GM23338 (cell line): ENCODE data around the gene GNS. TPM values are rescaled to one million over a fixed set of nuclear protein-coding genes. Genes with fewer than 3 reads are reported as not detected.
"Not testable (repeated sequence)": the region's sequence is repeated elsewhere in the genome, so short reads cannot be mapped to it uniquely, and the experiment has no call there.

Experiments used
- ATAC-seq: fragments of 200-7000 bp; cut with Tn5 transposase; 3 replicates; pipeline ENCODE4 v1.9.1; 2020
- DNase-seq: peaks from one replicate; pipeline ENCODE4 v3.0.0-alpha.2; 2015; ENCODE audit warnings: low spot score
- H2AFZ ChIP-seq: fragments of 200-600 bp; sonication (generic); 2 replicates; pipeline ENCODE4 v1.8.0; 2016; ENCODE audit warnings: antibody characterized with exemption, mild to moderate bottlenecking, moderate library complexity
- H3F3A ChIP-seq: fragments of 200-600 bp; sonication (generic); replicated peaks from 2 replicates; pipeline ENCODE4 v1.8.0; 2017; ENCODE audit warnings: antibody characterized with exemption, mixed run types, low read depth
- H3K27ac ChIP-seq: fragments of 200-600 bp; sonication (generic); 2 replicates; pipeline ENCODE4 v1.6.1; 2016; ENCODE audit warnings: low read depth
- H3K27me3 ChIP-seq: fragments of 200-600 bp; sonication (generic); 2 replicates; pipeline ENCODE4 v1.8.0; 2016; ENCODE audit warnings: mild to moderate bottlenecking, mixed run types, moderate library complexity; ENCODE audit not compliant: insufficient read depth
- H3K36me3 ChIP-seq: fragments of 200-600 bp; sonication (generic); 2 replicates; pipeline ENCODE4 v1.8.0; 2016; ENCODE audit warnings: mild to moderate bottlenecking; ENCODE audit not compliant: insufficient read depth
- H3K4me1 ChIP-seq: fragments of 200-600 bp; sonication (generic); 2 replicates; pipeline ENCODE4 v1.8.0; 2016; ENCODE audit warnings: mild to moderate bottlenecking, moderate library complexity; ENCODE audit not compliant: insufficient read depth
- H3K4me2 ChIP-seq: fragments of 200-600 bp; sonication (generic); 2 replicates; pipeline ENCODE4 v1.7.1; 2017; ENCODE audit warnings: mixed run types
- H3K4me3 ChIP-seq: fragments of 200-600 bp; sonication (generic); 2 replicates; pipeline ENCODE4 v1.6.1; 2016; ENCODE audit warnings: mixed run types
- H3K79me2 ChIP-seq: fragments of 200-600 bp; sonication (generic); replicated peaks from 2 replicates; pipeline ENCODE4 v1.8.0; 2017; ENCODE audit warnings: mild to moderate bottlenecking; ENCODE audit not compliant: insufficient read depth
- H3K9me2 ChIP-seq: fragments of 200-600 bp; sonication (generic); 2 replicates; pipeline ENCODE4 v1.8.0; 2017; ENCODE audit not compliant: insufficient read depth
- H4K20me1 ChIP-seq: fragments of 200-600 bp; sonication (generic); replicated peaks from 2 replicates; pipeline ENCODE4 v1.8.0; 2017; ENCODE audit warnings: mild to moderate bottlenecking; ENCODE audit not compliant: insufficient read depth
- H3K27ac Mint-ChIP-seq: 2 replicates; pipeline ENCODE4 v1.8.0; 2020; ENCODE audit warnings: inconsistent platforms, mild to moderate bottlenecking, moderate library complexity, mixed read lengths
- H3K27me3 Mint-ChIP-seq: 3 replicates; pipeline ENCODE4 v1.8.0; 2022; ENCODE audit warnings: low read depth, mild to moderate bottlenecking, moderate library complexity, mixed read lengths, inconsistent platforms; ENCODE audit not compliant: insufficient read depth, poor library complexity
- H3K36me3 Mint-ChIP-seq: 3 replicates; pipeline ENCODE4 v1.8.0; 2021; ENCODE audit warnings: low read depth, mild to moderate bottlenecking, inconsistent platforms, moderate library complexity, mixed read lengths
- H3K4me1 Mint-ChIP-seq: 3 replicates; pipeline ENCODE4 v1.8.0; 2020; ENCODE audit warnings: mild to moderate bottlenecking, inconsistent platforms, mixed read lengths
- H3K4me3 Mint-ChIP-seq: 3 replicates; pipeline ENCODE4 v1.8.0; 2021; ENCODE audit warnings: moderate library complexity, mild to moderate bottlenecking, inconsistent platforms, mixed read lengths
- H3K9me3 Mint-ChIP-seq: 3 replicates; pipeline ENCODE4 v1.8.0; 2020; ENCODE audit warnings: moderate library complexity, mild to moderate bottlenecking, inconsistent platforms, mixed read lengths
- ETS1 ChIP-seq: IDR thresholded peaks from 2 replicates; pipeline ENCODE4 v1.6.1; 2016; ENCODE audit warnings: antibody characterized with exemption
- EZH2 ChIP-seq: fragments of 200-600 bp; sonication (generic); IDR thresholded peaks from one replicate; pipeline ENCODE4 v1.8.0; 2017; ENCODE audit warnings: antibody characterized with exemption, mild to moderate bottlenecking, low read depth; ENCODE audit not compliant: unreplicated experiment
- REST ChIP-seq: IDR thresholded peaks from one replicate; pipeline ENCODE4 v1.6.1; 2018; ENCODE audit warnings: antibody characterized with exemption; ENCODE audit not compliant: unreplicated experiment
- ZNF114 ChIP-seq: fragments of 250-450 bp; sonication (Bioruptor Pico); IDR thresholded peaks from 2 replicates; pipeline ENCODE4 v1.5.0; 2020; ENCODE audit warnings: mild to moderate bottlenecking, moderate library complexity
- ZNF331 ChIP-seq: fragments of 250-450 bp; sonication (Bioruptor Pico); IDR thresholded peaks from 2 replicates; pipeline ENCODE4 v1.5.0; 2020; ENCODE audit warnings: low read depth, mild to moderate bottlenecking, moderate library complexity
- polyA plus RNA-seq: library from polyadenylated mRNA; unstranded; fragments of >200 nt; fragmentation: Nextera tagmentation; extraction: Ambion mirVana; gene quantifications from 2 replicates; pipeline ENCODE4 v1.2.1, GENCODE V29; 2016
- total RNA-seq: library from RNA; depleted of rRNA; stranded (reverse); fragments of >200 nt; shearing (Covaris generic); gene quantifications from 2 replicates; pipeline ENCODE4 v1.2.3, GENCODE V29; 2014
- TF ChIP-seq, protein P1 (sequence below), 2 experiments: fragments of 200-600 bp in 1 of 2; sonication (generic) in 1 of 2; conservative IDR thresholded peaks; 2 replicates each; pipeline versions ENCODE4 v1.5.1 to v1.6.1; 2016 to 2017; ENCODE audit warnings: antibody characterized with exemption in 2 of 2, low read depth in 2 of 2, mild to moderate bottlenecking in 2 of 2, moderate library complexity in 1 of 2

The GNS gene
- total and polyA plus RNA-seq, 2 experiments from 2014 or later, result 12.3 to 34.9 TPM

- peak overlapping the region; percentile 88 for H3K27ac ChIP-seq
- Mint-ChIP-seq H3K36me3 (peaks cover 39% of the 10 kb centered on the region), H3K4me3 (peak overlapping the region; percentile 54), H3K9me3 (no peaks in the 10 kb centered on the region; the same call in 2 of the 3 replicates), H3K4me1 (peaks cover 58% of the 10 kb centered on the region), H3K27me3 (peaks cover 7% of the 10 kb centered on the region), H3K27ac (peak overlapping the region; percentile 93)
- no peak overlapping the region for H2AFZ ChIP-seq
- peak overlapping the region; percentile 41 for H3K4me3 ChIP-seq
- 0 out of 2 replicates have a peak, but pooled peaks cover 7% of the 10 kb centered on the region for H3K36me3 ChIP-seq
- peaks cover 18% of the 10 kb centered on the region for H3K79me2 ChIP-seq
- no peaks in the 10 kb centered on the region for H3K9me2 ChIP-seq
- peaks cover 3% of the 10 kb centered on the region; the same call in 1 of the 2 replicates for H4K20me1 ChIP-seq
- H3K4me1 ChIP-seq, result peaks cover 47% of the 10 kb centered on the region
- H3F3A ChIP-seq, result 0 out of 2 replicates have a peak, but pooled peaks cover 7% of the 10 kb centered on the region
- H3K27me3 ChIP-seq, result no peaks in the 10 kb centered on the region
- ATAC-seq, result peak; percentile 66
- peak; percentile 85 for DNase-seq
- TF ChIP-seq EZH2 (no peak), REST (no peak), ETS1 (no peak), ZNF114 (CRISPR knock-in tag) (no peak), ZNF331 (no peak)
- TF ChIP-seq, protein P1, sequence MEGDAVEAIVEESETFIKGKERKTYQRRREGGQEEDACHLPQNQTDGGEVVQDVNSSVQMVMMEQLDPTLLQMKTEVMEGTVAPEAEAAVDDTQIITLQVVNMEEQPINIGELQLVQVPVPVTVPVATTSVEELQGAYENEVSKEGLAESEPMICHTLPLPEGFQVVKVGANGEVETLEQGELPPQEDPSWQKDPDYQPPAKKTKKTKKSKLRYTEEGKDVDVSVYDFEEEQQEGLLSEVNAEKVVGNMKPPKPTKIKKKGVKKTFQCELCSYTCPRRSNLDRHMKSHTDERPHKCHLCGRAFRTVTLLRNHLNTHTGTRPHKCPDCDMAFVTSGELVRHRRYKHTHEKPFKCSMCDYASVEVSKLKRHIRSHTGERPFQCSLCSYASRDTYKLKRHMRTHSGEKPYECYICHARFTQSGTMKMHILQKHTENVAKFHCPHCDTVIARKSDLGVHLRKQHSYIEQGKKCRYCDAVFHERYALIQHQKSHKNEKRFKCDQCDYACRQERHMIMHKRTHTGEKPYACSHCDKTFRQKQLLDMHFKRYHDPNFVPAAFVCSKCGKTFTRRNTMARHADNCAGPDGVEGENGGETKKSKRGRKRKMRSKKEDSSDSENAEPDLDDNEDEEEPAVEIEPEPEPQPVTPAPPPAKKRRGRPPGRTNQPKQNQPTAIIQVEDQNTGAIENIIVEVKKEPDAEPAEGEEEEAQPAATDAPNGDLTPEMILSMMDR (conservative IDR thresholded peaks at IDR 0.05; ENCODE audit: low read depth in 2 of 2), result no peak
- peak overlapping the region; percentile 74 for H3K4me2 ChIP-seq
Measured at GRCh38 chr12:64691227-64691794, 67.9 kb downstream of the GNS start.

DNA sequence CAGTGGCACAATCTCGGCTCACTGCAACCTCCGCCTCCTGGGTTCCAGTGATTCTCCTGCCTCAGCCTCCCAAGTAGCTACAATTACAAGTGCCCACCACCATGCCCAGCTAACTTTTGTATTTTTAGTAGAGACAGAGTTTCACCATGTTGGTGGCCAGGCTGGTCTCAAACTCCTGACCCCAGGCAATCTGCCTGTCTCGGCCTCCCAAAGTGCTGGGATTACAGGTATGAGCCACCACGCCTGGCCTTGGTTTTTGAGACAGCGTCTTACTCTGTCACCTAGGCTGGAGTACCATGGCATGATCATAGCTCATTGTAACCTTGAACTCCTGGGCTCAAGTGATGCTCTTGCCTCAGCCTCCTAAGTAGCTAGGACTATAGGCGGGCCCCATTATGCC, 69.0 kb downstream of the GNS start:
- not testable (repeated sequence) for H3K9me2 ChIP-seq, H3K4me3 ChIP-seq, H3K4me2 ChIP-seq, H3K9me3 Mint-ChIP-seq, H3K4me3 Mint-ChIP-seq, H3K27me3 ChIP-seq, H3K36me3 ChIP-seq, H3K27ac ChIP-seq, ATAC-seq, H3F3A ChIP-seq, H4K20me1 ChIP-seq, H3K27me3 Mint-ChIP-seq, H2AFZ ChIP-seq, DNase-seq, H3K27ac Mint-ChIP-seq
- H3K4me1 Mint-ChIP-seq, result peaks cover 49% of the 10 kb centered on the region
- Histone ChIP-seq H3K79me2 (peaks cover 18% of the 10 kb centered on the region), H3K4me1 (peaks cover 45% of the 10 kb centered on the region)
- peaks cover 45% of the 10 kb centered on the region for H3K36me3 Mint-ChIP-seq
